HepG2 (cell line): ENCODE data around the gene CLDN15. TPM values are rescaled to one million over a fixed set of nuclear protein-coding genes. Genes with fewer than 3 reads are reported as not detected.

Source experiments
- ATAC-seq: fragments of 200-7000 bp; cut with Tn5 transposase; 3 replicates; pipeline ENCODE4 v1.9.1; 2020; ENCODE audit warnings: mild to moderate bottlenecking, moderate library complexity
- BruUV-seq: library from RNA; stranded (reverse); fragments of 400-500 nt; replicated peaks from 2 replicates; lab custom pipeline; 2021; lab: Mats Ljungman, UMichigan
- CTCF ChIA-PET: fragments of 300-600 bp; formaldehyde crosslinking; extraction: SDS; loops from one replicate; lab custom pipeline; 2021; ENCODE audit warnings: low total read pairs, inconsistent platforms, low intra/inter-chr PET ratio; lab: Yijun Ruan, JAX
- POLR2A ChIA-PET: fragments of 350-600 bp; sonication (Branson Sonifier 250); formaldehyde crosslinking; loops from one replicate; lab custom pipeline; 2020; ENCODE audit warnings: antibody characterized with exemption, inconsistent platforms; lab: Yijun Ruan, JAX
- DNase-seq: peaks from one replicate; pipeline ENCODE4 v3.0.0-alpha.2; 2015; ENCODE audit warnings: low spot score
- FAIRE-seq: peaks from 3 replicates; lab custom pipeline; 2011; peaks lifted over from hg19 to GRCh38; lab: Jason Lieb, UNC
- H2AFZ ChIP-seq: one replicate; pipeline ENCODE4 v1.6.1; 2011; ENCODE audit warnings: low read length, inconsistent platforms
- H3K27ac ChIP-seq: fragments of 300-600 bp; 3 replicates; pipeline ENCODE4 v1.8.0; 2011; ENCODE audit warnings: mixed run types, mild to moderate bottlenecking, mixed read lengths, low read length, inconsistent platforms; ENCODE audit not compliant: insufficient read depth; ENCODE audit errors: extremely low read length
- H3K27me3 ChIP-seq, 2 experiments: fragments of 200-600 bp in 1 of 2; 2 replicates in 1 of 2; 3 replicates in 1 of 2; pipeline versions ENCODE4 v1.6.0 to v1.8.0; 2011; ENCODE audit warnings: low read length in 2 of 2, mild to moderate bottlenecking in 2 of 2, moderate library complexity in 2 of 2, inconsistent platforms in 1 of 2; ENCODE audit not compliant: insufficient read depth in 2 of 2, control insufficient read depth in 1 of 2
- H3K36me3 ChIP-seq, 2 experiments: fragments of 200-600 bp in 1 of 2; replicated peaks in 1 of 2; 2 replicates in 1 of 2; 3 replicates in 1 of 2; pipeline versions ENCODE4 v1.5.1 to v1.8.0; 2011; ENCODE audit warnings: low read length in 2 of 2, inconsistent platforms in 1 of 2; ENCODE audit not compliant: insufficient read depth in 2 of 2, control insufficient read depth in 1 of 2
- H3K4me1 ChIP-seq: 2 replicates; pipeline ENCODE4 v1.5.1; 2012; ENCODE audit warnings: low read length, inconsistent platforms; ENCODE audit not compliant: insufficient read depth
- H3K4me2 ChIP-seq: 2 replicates; pipeline ENCODE4 v1.6.0; 2011; ENCODE audit warnings: low read depth, low read length, inconsistent platforms
- H3K4me3 ChIP-seq, 3 experiments: fragments of 200-600 bp in 1 of 3; sonication (generic), shearing (Covaris generic) in 1 of 3; replicated peaks in 1 of 3; 2 replicates each; pipeline ENCODE4 v1.5.1; 2011 to 2016; ENCODE audit warnings: low read length in 3 of 3, inconsistent platforms in 2 of 3, low read depth in 2 of 3, mild to moderate bottlenecking in 2 of 3, control low read depth in 1 of 3, mixed read lengths in 1 of 3; ENCODE audit not compliant: insufficient read depth in 1 of 3
- H3K79me2 ChIP-seq: one replicate; pipeline ENCODE4 v1.6.1; 2011; ENCODE audit warnings: low read length, inconsistent platforms; ENCODE audit not compliant: insufficient read depth
- H3K9ac ChIP-seq: 2 replicates; pipeline ENCODE4 v1.6.0; 2011; ENCODE audit warnings: mild to moderate bottlenecking, low read depth, low read length, inconsistent platforms; ENCODE audit not compliant: insufficient read depth
- H3K9me3 ChIP-seq: 2 replicates; pipeline ENCODE4 v1.5.1; 2012; ENCODE audit warnings: mild to moderate bottlenecking, low read length
- H4K20me1 ChIP-seq: 2 replicates; pipeline ENCODE4 v1.6.0; 2011; ENCODE audit warnings: inconsistent platforms, mild to moderate bottlenecking, low read length, moderate library complexity; ENCODE audit not compliant: insufficient read depth
- AGO1 ChIP-seq: fragments of 200-400 bp; formaldehyde crosslinking; IDR thresholded peaks from 2 replicates; pipeline ENCODE4 v1.6.1; 2017; ENCODE audit warnings: mild to moderate bottlenecking, low read depth, low read length, moderate library complexity; ENCODE audit not compliant: poor library complexity, severe bottlenecking
- AGO2 ChIP-seq: fragments of 200-400 bp; formaldehyde crosslinking; optimal IDR thresholded peaks from 2 replicates; pipeline ENCODE3; 2017; ENCODE audit warnings: mild to moderate bottlenecking, low read depth, low read length, moderate library complexity
- BHLHE40 ChIP-seq: IDR thresholded peaks from 2 replicates; pipeline ENCODE4 v1.6.1; 2011; ENCODE audit warnings: low read length, improper control_type of control experiment
- MXD3 ChIP-seq: IDR thresholded peaks from 2 replicates; pipeline ENCODE4 v1.6.1; 2016; ENCODE audit warnings: mild to moderate bottlenecking, missing biosample characterization, missing genetic modification reagents
- NONO ChIP-seq, 2 experiments: fragments of 450-650 bp in 1 of 2; sonication (generic) in 1 of 2; formaldehyde crosslinking in 1 of 2; IDR thresholded peaks in 1 of 2; conservative IDR thresholded peaks in 1 of 2; 2 replicates each; pipeline versions ENCODE4 v1.6.1 to v1.8.0; 2017 to 2022; ENCODE audit warnings: mild to moderate bottlenecking in 1 of 2, missing genetic modification reagents in 1 of 2, moderate library complexity in 1 of 2
- POLR2A ChIP-seq, 2 experiments: IDR thresholded peaks; 2 replicates each; pipeline ENCODE4 v1.6.1; 2011; ENCODE audit warnings: low read depth in 2 of 2, low read length in 2 of 2, mild to moderate bottlenecking in 1 of 2, moderate library complexity in 1 of 2; ENCODE audit not compliant: insufficient read depth in 1 of 2
- POLR2AphosphoS5 ChIP-seq: IDR thresholded peaks from 2 replicates; pipeline ENCODE4 v1.6.1; 2012; ENCODE audit warnings: low read depth, low read length
- POLR2G ChIP-seq: fragments of 200-400 bp; formaldehyde crosslinking; IDR thresholded peaks from 2 replicates; pipeline ENCODE4 v1.6.1; 2018; ENCODE audit warnings: mild to moderate bottlenecking, low read depth, low read length, moderate library complexity
- RBFOX2 ChIP-seq: fragments of 200-400 bp; formaldehyde crosslinking; IDR thresholded peaks from 2 replicates; pipeline ENCODE4 v1.6.1; 2017; ENCODE audit warnings: low read depth, mild to moderate bottlenecking, low read length
- ZFX ChIP-seq: sonication (generic); formaldehyde crosslinking; IDR thresholded peaks from 2 replicates; pipeline ENCODE4 v1.4.0; 2020; ENCODE audit warnings: mild to moderate bottlenecking, low read depth, missing genetic modification reagents, moderate library complexity
- ZNF441 ChIP-seq: sonication (generic); formaldehyde crosslinking; IDR thresholded peaks from 2 replicates; pipeline ENCODE4 v1.7.0; 2021; ENCODE audit warnings: missing genetic modification reagents, borderline replicate concordance
- ZNF589 ChIP-seq: sonication (generic); formaldehyde crosslinking; conservative IDR thresholded peaks from 2 replicates; pipeline ENCODE4 v1.8.0; 2022; ENCODE audit warnings: mild to moderate bottlenecking, moderate library complexity, missing genetic modification reagents
- ZNF776 ChIP-seq: sonication (generic); formaldehyde crosslinking; IDR thresholded peaks from 2 replicates; pipeline ENCODE4 v1.4.0; 2020; ENCODE audit warnings: mild to moderate bottlenecking, missing genetic modification reagents
- WGBS: methylation state at CpG from one replicate; pipeline ENCODE4 v1.1.6; 2017; ENCODE audit warnings: low lambda C conversion rate; 5-methylcytosine and 5-hydroxymethylcytosine counted together
- in situ Hi-C: cut with HindIII; loops from 2 replicates; pipeline ENCODE4 v1.10.0; 2017; ENCODE audit warnings: low pct_unique_long_range_greater_than_20kb; ENCODE audit not compliant: extremely low pct_ligation_motif_present
- intact Hi-C: fragments of 100-400 bp; cut with micrococcal nuclease; formaldehyde crosslinking; loops from one replicate; pipeline ENCODE4 v1.10.0; 2022; ENCODE audit not compliant: unreplicated experiment
- polyA plus RNA-seq, 8 experiments: library from polyadenylated mRNA; depleted of rRNA in 3 of 8; stranded (reverse) in 7 of 8; unstranded in 1 of 8; fragments of >200 nt; fragmentation: Illumina TruSeq in 4 of 8; extraction: Trizol in 4 of 8; gene quantifications; 2 replicates each; pipeline versions ENCODE4 v1.2.1 to v1.2.3, GENCODE V29; 2011 to 2016; ENCODE audit warnings: low read depth in 4 of 8, missing spikeins in 1 of 8, mixed read lengths in 1 of 8; ENCODE audit not compliant: insufficient read depth in 1 of 8
- total RNA-seq, 5 experiments: library from RNA; depleted of rRNA; stranded (reverse); fragments of >200 nt; fragmentation: Illumina TruSeq; extraction: Trizol; gene quantifications; 2 replicates each; pipeline ENCODE4 v1.2.3, GENCODE V29; 2016; ENCODE audit warnings: low read depth in 1 of 5
- TF ChIP-seq, protein P1 (sequence below), 2 experiments: IDR thresholded peaks; 2 replicates each; pipeline ENCODE4 v1.6.1; 2011 to 2012; ENCODE audit warnings: low read length in 2 of 2, borderline replicate concordance in 1 of 2, low read depth in 1 of 2, mild to moderate bottlenecking in 1 of 2, moderate library complexity in 1 of 2
- TF ChIP-seq, protein P2 (sequence below): sonication (generic); formaldehyde crosslinking; IDR thresholded peaks from 2 replicates; pipeline ENCODE4 v1.5.0; 2020; ENCODE audit warnings: missing genetic modification reagents
- TF ChIP-seq, protein P3 (sequence below): sonication (generic); formaldehyde crosslinking; conservative IDR thresholded peaks from 2 replicates; pipeline ENCODE4 v1.8.1; 2023; ENCODE audit warnings: missing genetic modification reagents

The CLDN15 gene
- total and polyA plus RNA-seq, 2 of the 13 experiments (the other 11 are each of a cell fraction or from before 2014, with no cell fraction given): 7.1 to 17.8 TPM

GRCh38 chr7:101208794-101209193, 28.8 kb downstream of the CLDN15 start:
- Histone ChIP-seq H3K36me3 (peaks cover 15 to 26% of the 10 kb centered on the region in 2 experiments; a peak in 3 of 5 replicates), H3K4me2 (no peak overlapping the region)
- intact Hi-C loops: no loop called here

More at GRCh38 chr7:101208794-101209193, 28.8 kb downstream of the CLDN15 start:
- Histone ChIP-seq H3K4me1 (peaks cover 4% of the 10 kb centered on the region; the same call in 1 of the 2 replicates), H3K27me3 (no peaks in the 10 kb centered on the region), H3K79me2 (no peaks in the 10 kb centered on the region), H4K20me1 (no peaks in the 10 kb centered on the region), H3K27ac (no peak overlapping the region), H2AFZ (no peak overlapping the region), H3K9ac (no peak overlapping the region), H3K9me3 (no peaks in the 10 kb centered on the region), H3K4me3 (no peak overlapping the region)
- FAIRE-seq (no peak), DNase-seq (no peak), ATAC-seq (no peak)
- in situ Hi-C loops: no loop called here
- POLR2A ChIA-PET: interaction anchor here (1.6 to 11.6 kb wide), 2 partner anchors 7 to 9 kb away, joined by 4 to 202 read pairs; partner anchors contain the start of genes PLOD3 and ZNHIT1
- BruUV-seq: no TSS peak
- TF ChIP-seq, protein P1, sequence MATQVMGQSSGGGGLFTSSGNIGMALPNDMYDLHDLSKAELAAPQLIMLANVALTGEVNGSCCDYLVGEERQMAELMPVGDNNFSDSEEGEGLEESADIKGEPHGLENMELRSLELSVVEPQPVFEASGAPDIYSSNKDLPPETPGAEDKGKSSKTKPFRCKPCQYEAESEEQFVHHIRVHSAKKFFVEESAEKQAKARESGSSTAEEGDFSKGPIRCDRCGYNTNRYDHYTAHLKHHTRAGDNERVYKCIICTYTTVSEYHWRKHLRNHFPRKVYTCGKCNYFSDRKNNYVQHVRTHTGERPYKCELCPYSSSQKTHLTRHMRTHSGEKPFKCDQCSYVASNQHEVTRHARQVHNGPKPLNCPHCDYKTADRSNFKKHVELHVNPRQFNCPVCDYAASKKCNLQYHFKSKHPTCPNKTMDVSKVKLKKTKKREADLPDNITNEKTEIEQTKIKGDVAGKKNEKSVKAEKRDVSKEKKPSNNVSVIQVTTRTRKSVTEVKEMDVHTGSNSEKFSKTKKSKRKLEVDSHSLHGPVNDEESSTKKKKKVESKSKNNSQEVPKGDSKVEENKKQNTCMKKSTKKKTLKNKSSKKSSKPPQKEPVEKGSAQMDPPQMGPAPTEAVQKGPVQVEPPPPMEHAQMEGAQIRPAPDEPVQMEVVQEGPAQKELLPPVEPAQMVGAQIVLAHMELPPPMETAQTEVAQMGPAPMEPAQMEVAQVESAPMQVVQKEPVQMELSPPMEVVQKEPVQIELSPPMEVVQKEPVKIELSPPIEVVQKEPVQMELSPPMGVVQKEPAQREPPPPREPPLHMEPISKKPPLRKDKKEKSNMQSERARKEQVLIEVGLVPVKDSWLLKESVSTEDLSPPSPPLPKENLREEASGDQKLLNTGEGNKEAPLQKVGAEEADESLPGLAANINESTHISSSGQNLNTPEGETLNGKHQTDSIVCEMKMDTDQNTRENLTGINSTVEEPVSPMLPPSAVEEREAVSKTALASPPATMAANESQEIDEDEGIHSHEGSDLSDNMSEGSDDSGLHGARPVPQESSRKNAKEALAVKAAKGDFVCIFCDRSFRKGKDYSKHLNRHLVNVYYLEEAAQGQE (IDR thresholded peaks at IDR 0.05; ENCODE audit: borderline replicate concordance in 1 of 2, low read depth in 1 of 2, low read length in 2 of 2): no peak
- TF ChIP-seq RBFOX2: peak; percentile 62
- TF ChIP-seq MXD3 (CRISPR knock-in tag): no peak
- TF ChIP-seq AGO1: peak; percentile 73
- no peak for TF ChIP-seq ZNF441 (CRISPR knock-in tag)
- TF ChIP-seq ZFX (CRISPR knock-in tag): no peak
- no peak for TF ChIP-seq ZNF589 (CRISPR knock-in tag)
- peak; percentile 27; the same call in 1 of the 2 replicates for TF ChIP-seq POLR2AphosphoS5
- TF ChIP-seq, protein P2, sequence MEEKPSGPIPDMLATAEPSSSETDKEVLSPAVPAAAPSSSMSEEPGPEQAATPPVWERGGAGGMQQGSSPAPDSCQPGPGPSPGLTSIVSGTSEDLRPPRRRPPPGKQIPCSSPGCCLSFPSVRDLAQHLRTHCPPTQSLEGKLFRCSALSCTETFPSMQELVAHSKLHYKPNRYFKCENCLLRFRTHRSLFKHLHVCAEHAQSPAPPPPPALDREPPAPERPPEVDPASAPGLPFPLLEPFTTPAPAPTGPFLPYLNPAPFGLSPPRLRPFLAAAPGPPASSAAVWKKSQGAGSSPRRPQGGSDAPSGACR (CRISPR knock-in tag): no peak
- no peak for TF ChIP-seq BHLHE40
- peak; percentile 85 for TF ChIP-seq AGO2
- TF ChIP-seq, protein P3, sequence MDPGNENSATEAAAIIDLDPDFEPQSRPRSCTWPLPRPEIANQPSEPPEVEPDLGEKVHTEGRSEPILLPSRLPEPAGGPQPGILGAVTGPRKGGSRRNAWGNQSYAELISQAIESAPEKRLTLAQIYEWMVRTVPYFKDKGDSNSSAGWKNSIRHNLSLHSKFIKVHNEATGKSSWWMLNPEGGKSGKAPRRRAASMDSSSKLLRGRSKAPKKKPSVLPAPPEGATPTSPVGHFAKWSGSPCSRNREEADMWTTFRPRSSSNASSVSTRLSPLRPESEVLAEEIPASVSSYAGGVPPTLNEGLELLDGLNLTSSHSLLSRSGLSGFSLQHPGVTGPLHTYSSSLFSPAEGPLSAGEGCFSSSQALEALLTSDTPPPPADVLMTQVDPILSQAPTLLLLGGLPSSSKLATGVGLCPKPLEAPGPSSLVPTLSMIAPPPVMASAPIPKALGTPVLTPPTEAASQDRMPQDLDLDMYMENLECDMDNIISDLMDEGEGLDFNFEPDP: no peak
- TF ChIP-seq NONO (IDR thresholded peaks at IDR 0.05): no peak
- TF ChIP-seq NONO (CRISPR knock-in tag; conservative IDR thresholded peaks at IDR 0.05): 0 out of 2 replicates have a peak, but pooled peaks have one; percentile 18
- peak; percentile 48 for TF ChIP-seq POLR2G
- no peak for TF ChIP-seq ZNF776 (CRISPR knock-in tag)
- TF ChIP-seq POLR2A (IDR thresholded peaks at IDR 0.05; ENCODE audit: insufficient read depth in 1 of 2, low read depth in 2 of 2, low read length in 2 of 2): peak in 1 of 2 experiments; percentile 51; a peak in 1 of 4 replicates
- WGBS: 97% methylated on average over 14 of the region's 14 CpGs
- CTCF ChIA-PET: no interaction called here
